Endothelial cell of umbilical vein (primary cell): Measurements from ENCODE around the gene UBA6. TPM values are rescaled to one million over a fixed set of nuclear protein-coding genes. Genes with fewer than 3 reads are reported as not detected.

Experiments used
- BruUV-seq: library from RNA; stranded (reverse); fragments of 400-500 nt; replicated peaks from 2 replicates; lab custom pipeline; 2021; lab: Mats Ljungman, UMichigan
- CTCF ChIA-PET: fragments of 300-600, 350-600 bp; sonication (Branson Sonifier 250); formaldehyde crosslinking; loops from one replicate; lab custom pipeline; 2021; ENCODE audit warnings: antibody characterized with exemption, inconsistent platforms; lab: Charles Lee
- POLR2A ChIA-PET: fragments of 300-600, 350-600 bp; sonication (Branson Sonifier 250); formaldehyde crosslinking; loops from one replicate; lab custom pipeline; 2021; ENCODE audit warnings: antibody characterized with exemption, inconsistent platforms; lab: Charles Lee
- DNase-seq: peaks from one replicate; pipeline ENCODE4 v3.0.0-alpha.2; 2011; ENCODE audit warnings: low read depth, low spot score
- FAIRE-seq: peaks from 2 replicates; lab custom pipeline; 2011; peaks lifted over from hg19 to GRCh38; lab: Jason Lieb, UNC
- H2AFZ ChIP-seq: 2 replicates; pipeline ENCODE4 v1.6.0; 2012; ENCODE audit warnings: low read depth, low read length, control low read depth, inconsistent platforms
- H3K27ac ChIP-seq: 2 replicates; pipeline ENCODE4 v1.5.1; 2011; ENCODE audit warnings: low read depth, mild to moderate bottlenecking, control low read depth, low read length, moderate library complexity; ENCODE audit not compliant: insufficient read depth
- H3K27me3 ChIP-seq, 2 experiments: 2 replicates each; pipeline versions ENCODE4 v1.6.0 to v1.6.1; 2011; ENCODE audit warnings: low read length in 2 of 2, mixed read lengths in 1 of 2; ENCODE audit not compliant: control insufficient read depth in 2 of 2, insufficient read depth in 2 of 2
- H3K36me3 ChIP-seq, 2 experiments: 2 replicates in 1 of 2; 3 replicates in 1 of 2; pipeline ENCODE4 v1.5.1; 2011; ENCODE audit warnings: low read length in 2 of 2, mild to moderate bottlenecking in 1 of 2, moderate library complexity in 1 of 2; ENCODE audit not compliant: control insufficient read depth in 2 of 2, insufficient read depth in 2 of 2; ENCODE audit errors: extremely low read depth in 1 of 2
- H3K4me1 ChIP-seq: 3 replicates; pipeline ENCODE4 v1.5.1; 2011; ENCODE audit warnings: mild to moderate bottlenecking, low read length; ENCODE audit not compliant: control insufficient read depth, insufficient read depth; ENCODE audit errors: extremely low read depth
- H3K4me2 ChIP-seq: 2 replicates; pipeline ENCODE4 v1.6.1; 2011; ENCODE audit warnings: low read length, control low read depth, mixed read lengths; ENCODE audit not compliant: insufficient read depth
- H3K4me3 ChIP-seq, 3 experiments: fragments of 200-600 bp in 1 of 3; sonication (generic), shearing (Covaris generic) in 1 of 3; replicated peaks in 1 of 3; 2 replicates each; pipeline ENCODE4 v1.5.1; 2011 to 2016; ENCODE audit warnings: control low read depth in 3 of 3, low read length in 3 of 3, mild to moderate bottlenecking in 2 of 3, inconsistent platforms in 1 of 3, low read depth in 1 of 3, moderate library complexity in 1 of 3; ENCODE audit not compliant: insufficient read depth in 1 of 3
- H3K79me2 ChIP-seq: 2 replicates; pipeline ENCODE4 v1.6.0; 2012; ENCODE audit warnings: low read length, inconsistent platforms; ENCODE audit not compliant: control insufficient read depth, insufficient read depth
- H3K9ac ChIP-seq: replicated peaks from 2 replicates; pipeline ENCODE3; 2011; ENCODE audit warnings: low read length, control low read depth; ENCODE audit not compliant: insufficient read depth; ENCODE audit errors: extremely low read depth
- H3K9me1 ChIP-seq: replicated peaks from 3 replicates; pipeline ENCODE4 v1.6.0; 2011; ENCODE audit warnings: mild to moderate bottlenecking, low read length; ENCODE audit not compliant: control insufficient read depth, insufficient read depth; ENCODE audit errors: extremely low read depth
- H3K9me3 ChIP-seq: replicated peaks from 2 replicates; pipeline ENCODE4 v1.5.1; 2012; ENCODE audit warnings: low read length, inconsistent platforms; ENCODE audit not compliant: control insufficient read depth, insufficient read depth
- H4K20me1 ChIP-seq: replicated peaks from 2 replicates; pipeline ENCODE3; 2011; ENCODE audit warnings: mild to moderate bottlenecking, low read length; ENCODE audit not compliant: control insufficient read depth, insufficient read depth; ENCODE audit errors: extremely low read depth
- EZH2 ChIP-seq: IDR thresholded peaks from 2 replicates; pipeline ENCODE4 v1.6.1; 2012; ENCODE audit warnings: borderline replicate concordance, low read depth, mild to moderate bottlenecking, moderate library complexity, low read length, inconsistent platforms; ENCODE audit not compliant: severe bottlenecking
- FOS ChIP-seq: IDR thresholded peaks from 2 replicates; pipeline ENCODE4 v1.6.1; 2011; ENCODE audit warnings: mild to moderate bottlenecking, low read length, moderate library complexity, borderline replicate concordance; ENCODE audit not compliant: insufficient read depth
- GATA2 ChIP-seq: IDR thresholded peaks from 2 replicates; pipeline ENCODE4 v1.7.0; 2011; ENCODE audit warnings: low read depth, mild to moderate bottlenecking, moderate library complexity, mixed read lengths, low read length; ENCODE audit not compliant: insufficient read length, insufficient read depth
- JUN ChIP-seq: IDR thresholded peaks from 2 replicates; pipeline ENCODE4 v1.6.1; 2011; ENCODE audit warnings: borderline replicate concordance, low read depth; ENCODE audit not compliant: insufficient read length, insufficient read depth
- MYC ChIP-seq: IDR thresholded peaks from one replicate; pipeline ENCODE4 v1.6.1; 2011; ENCODE audit warnings: mild to moderate bottlenecking, low read depth, low read length
- POLR2A ChIP-seq: IDR thresholded peaks from 2 replicates; pipeline ENCODE4 v1.6.1; 2012; ENCODE audit warnings: low read depth, mild to moderate bottlenecking, control low read depth, low read length
- POLR2AphosphoS5 ChIP-seq: IDR thresholded peaks from 2 replicates; pipeline ENCODE4 v1.6.1; 2012; ENCODE audit warnings: low read depth, mild to moderate bottlenecking, control low read depth, low read length, moderate library complexity; ENCODE audit not compliant: insufficient read depth
- dilution Hi-C: fragments of 300-500 bp; cut with MboI; formaldehyde crosslinking; loops from one replicate; pipeline ENCODE4 v1.15.0; 2019; ENCODE audit warnings: low sequenced_read_pairs; ENCODE audit not compliant: extremely low pct_ligation_motif_present
- intact Hi-C: fragments of 100-400 bp; cut with micrococcal nuclease; formaldehyde crosslinking; loops from one replicate; pipeline ENCODE4 v1.10.0; 2022
- polyA plus RNA-seq, 4 experiments: library from polyadenylated mRNA; depleted of rRNA in 3 of 4; stranded (reverse) in 3 of 4; unstranded in 1 of 4; fragments of >200 nt; gene quantifications; 2 replicates each; pipeline versions ENCODE4 v1.2.1 to v1.2.3, GENCODE V29; 2011 to 2012; ENCODE audit warnings: missing spikeins in 1 of 4
- total RNA-seq: library from RNA; stranded (reverse); gene quantifications from 2 replicates; pipeline ENCODE4 v1.2.3, GENCODE V29; 2021
- TF ChIP-seq, protein P1 (sequence below), 2 donors: IDR thresholded peaks; 1 replicate in 1 of 2; 2 replicates in 1 of 2; pipeline ENCODE4 v1.5.1; 2011; ENCODE audit warnings: low read length in 2 of 2, mild to moderate bottlenecking in 2 of 2, moderate library complexity in 2 of 2, control low read depth in 1 of 2, inconsistent platforms in 1 of 2, low read depth in 1 of 2; ENCODE audit not compliant: insufficient read depth in 1 of 2; ENCODE audit errors: extremely low read depth in 1 of 2
- TF ChIP-seq, protein P2 (sequence below): IDR thresholded peaks from 2 replicates; pipeline ENCODE4 v1.6.1; 2011; ENCODE audit not compliant: insufficient read depth, insufficient read length

Gene UBA6
- total and polyA plus RNA-seq, 2 donors (not counting 3 experiments of a cell fraction or from before 2014, with no cell fraction given): 30.9 to 96.4 TPM

DNA sequence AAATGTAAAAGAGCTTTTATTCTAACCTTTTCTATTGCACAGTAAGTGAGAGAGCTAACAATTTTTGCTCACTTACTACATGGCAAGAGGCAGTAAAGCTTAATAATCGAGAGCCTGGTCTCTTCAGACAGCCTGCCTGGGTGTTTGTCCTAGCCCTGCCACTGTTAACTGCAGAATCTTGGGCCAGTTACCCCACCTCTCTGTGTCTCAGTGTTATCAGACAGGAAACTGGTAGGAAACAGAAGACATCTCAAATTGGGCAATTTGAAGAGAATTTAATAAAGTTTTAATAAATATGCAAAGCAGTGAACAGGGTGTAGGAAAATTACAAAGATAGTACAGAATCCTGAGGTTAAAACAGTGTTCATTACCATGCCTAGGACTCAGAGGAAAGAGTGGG, 129.0 kb downstream of the UBA6 start:
- Histone ChIP-seq H3K79me2 (no peaks in the 10 kb centered on the region), H3K27ac (no peak overlapping the region), H2AFZ (no peak overlapping the region), H3K9ac (no peak overlapping the region), H3K9me3 (no peaks in the 10 kb centered on the region), H3K9me1 (no peaks in the 10 kb centered on the region), H3K4me1 (no peaks in the 10 kb centered on the region), H3K4me3 (no peak overlapping the region), H4K20me1 (no peaks in the 10 kb centered on the region), H3K4me2 (no peak overlapping the region), H3K27me3 (no peaks in the 10 kb centered on the region), H3K36me3 (no peaks in the 10 kb centered on the region)
- no peak for TF ChIP-seq FOS
- TF ChIP-seq GATA2: no peak
- no peak for TF ChIP-seq EZH2
- TF ChIP-seq, protein P1, sequence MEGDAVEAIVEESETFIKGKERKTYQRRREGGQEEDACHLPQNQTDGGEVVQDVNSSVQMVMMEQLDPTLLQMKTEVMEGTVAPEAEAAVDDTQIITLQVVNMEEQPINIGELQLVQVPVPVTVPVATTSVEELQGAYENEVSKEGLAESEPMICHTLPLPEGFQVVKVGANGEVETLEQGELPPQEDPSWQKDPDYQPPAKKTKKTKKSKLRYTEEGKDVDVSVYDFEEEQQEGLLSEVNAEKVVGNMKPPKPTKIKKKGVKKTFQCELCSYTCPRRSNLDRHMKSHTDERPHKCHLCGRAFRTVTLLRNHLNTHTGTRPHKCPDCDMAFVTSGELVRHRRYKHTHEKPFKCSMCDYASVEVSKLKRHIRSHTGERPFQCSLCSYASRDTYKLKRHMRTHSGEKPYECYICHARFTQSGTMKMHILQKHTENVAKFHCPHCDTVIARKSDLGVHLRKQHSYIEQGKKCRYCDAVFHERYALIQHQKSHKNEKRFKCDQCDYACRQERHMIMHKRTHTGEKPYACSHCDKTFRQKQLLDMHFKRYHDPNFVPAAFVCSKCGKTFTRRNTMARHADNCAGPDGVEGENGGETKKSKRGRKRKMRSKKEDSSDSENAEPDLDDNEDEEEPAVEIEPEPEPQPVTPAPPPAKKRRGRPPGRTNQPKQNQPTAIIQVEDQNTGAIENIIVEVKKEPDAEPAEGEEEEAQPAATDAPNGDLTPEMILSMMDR (IDR thresholded peaks at IDR 0.05; ENCODE audit: extremely low read depth in 1 of 2, insufficient read depth in 1 of 2, low read depth in 1 of 2, low read length in 2 of 2): no peak
- TF ChIP-seq JUN: no peak
- TF ChIP-seq, protein P2, sequence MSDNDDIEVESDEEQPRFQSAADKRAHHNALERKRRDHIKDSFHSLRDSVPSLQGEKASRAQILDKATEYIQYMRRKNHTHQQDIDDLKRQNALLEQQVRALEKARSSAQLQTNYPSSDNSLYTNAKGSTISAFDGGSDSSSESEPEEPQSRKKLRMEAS: no peak
- TF ChIP-seq POLR2A: no peak
- no peak for TF ChIP-seq MYC
- TF ChIP-seq POLR2AphosphoS5: no peak
- dilution Hi-C loops (no loop called here), intact Hi-C loops (no loop called here)
- BruUV-seq: no TSS peak
- no peak for FAIRE-seq
- POLR2A ChIA-PET: no interaction called here
- CTCF ChIA-PET: no interaction called here
- DNase-seq: no peak
